Type B pancreatic cell (in vitro differentiated cells): ENCODE results near the gene SPAG6. TPM values are rescaled to one million over a fixed set of nuclear protein-coding genes. Genes with fewer than 3 reads are reported as not detected.
"Not testable (repeated sequence)": the region's sequence is repeated elsewhere in the genome, so short reads cannot be mapped to it uniquely, and the experiment has no call there.

Experiments used
- DNase-seq: peaks from one replicate; pipeline ENCODE4 v3.0.0; 2021; ENCODE audit warnings: mixed read lengths; ENCODE audit not compliant: unreplicated experiment; ENCODE audit errors: extremely low spot score
- H3K27ac Mint-ChIP-seq: 2 replicates; pipeline ENCODE4 v1.8.0; 2021; ENCODE audit warnings: mild to moderate bottlenecking, mixed read lengths
- H3K27me3 Mint-ChIP-seq: 2 replicates; pipeline ENCODE4 v1.8.0; 2021; ENCODE audit warnings: mixed read lengths
- H3K36me3 Mint-ChIP-seq: 2 replicates; pipeline ENCODE4 v1.8.0; 2021; ENCODE audit warnings: mixed read lengths
- H3K4me1 Mint-ChIP-seq: one replicate; pipeline ENCODE4 v1.8.0; 2021; ENCODE audit warnings: mixed read lengths; ENCODE audit not compliant: unreplicated experiment
- H3K4me3 Mint-ChIP-seq: 2 replicates; pipeline ENCODE4 v1.8.0; 2021; ENCODE audit warnings: mild to moderate bottlenecking, mixed read lengths
- H3K9me3 Mint-ChIP-seq: 2 replicates; pipeline ENCODE4 v1.8.0; 2021; ENCODE audit warnings: mixed read lengths
- CTCF ChIP-seq: fragments of 200-600 bp; sonication (generic); conservative IDR thresholded peaks from 2 replicates; pipeline ENCODE4 v1.5.0; 2021; ENCODE audit warnings: antibody characterized with exemption, mild to moderate bottlenecking
- total RNA-seq: library from RNA; stranded (reverse); gene quantifications from 2 replicates; pipeline ENCODE4 v1.2.1, GENCODE V29; 2021; ENCODE audit warnings: low replicate concordance

The SPAG6 gene
- total RNA-seq, 1 donor from 2014 or later: 6.6 TPM

GRCh38 chr10:22389856-22390589, 44.7 kb downstream of the SPAG6 start:
- DNase-seq: no peak
- Mint-ChIP-seq H3K4me3 (no peak overlapping the region), H3K9me3 (no peaks in the 10 kb centered on the region), H3K4me1 (peaks cover 5% of the 10 kb centered on the region), H3K27ac (no peak overlapping the region), H3K27me3 (no peaks in the 10 kb centered on the region), H3K36me3 (no peaks in the 10 kb centered on the region)
- TF ChIP-seq CTCF: no peak

- no peak overlapping the region for H3K4me3 Mint-ChIP-seq
- no peak for TF ChIP-seq CTCF
- no peaks in the 10 kb centered on the region for H3K27me3 Mint-ChIP-seq
- no peaks in the 10 kb centered on the region for H3K9me3 Mint-ChIP-seq
- no peak overlapping the region for H3K27ac Mint-ChIP-seq
- no peaks in the 10 kb centered on the region for H3K36me3 Mint-ChIP-seq
- no peak for DNase-seq
- H3K4me1 Mint-ChIP-seq: peaks cover 8% of the 10 kb centered on the region
Measured at GRCh38 chr10:22391600-22391999, 46.3 kb downstream of the SPAG6 start.

GRCh38 chr10:22396195-22396594, 50.9 kb downstream of the SPAG6 start:
- not testable (repeated sequence) for H3K9me3 Mint-ChIP-seq, H3K27ac Mint-ChIP-seq, H3K27me3 Mint-ChIP-seq, H3K4me1 Mint-ChIP-seq, H3K36me3 Mint-ChIP-seq, H3K4me3 Mint-ChIP-seq, DNase-seq

GRCh38 chr10:22406916-22407315, 61.6 kb downstream of the SPAG6 start:
- not testable (repeated sequence) for H3K9me3 Mint-ChIP-seq, H3K27me3 Mint-ChIP-seq, H3K36me3 Mint-ChIP-seq

GRCh38 chr10:22410394-22410793, 65.1 kb downstream of the SPAG6 start:
- Mint-ChIP-seq H3K27ac (no peak overlapping the region), H3K27me3 (no peaks in the 10 kb centered on the region), H3K4me1 (no peaks in the 10 kb centered on the region), H3K36me3 (no peaks in the 10 kb centered on the region), H3K4me3 (no peak overlapping the region), H3K9me3 (no peaks in the 10 kb centered on the region)
- no peak for TF ChIP-seq CTCF
- DNase-seq: no peak

More at GRCh38 chr10:22406916-22407315, 61.6 kb downstream of the SPAG6 start:
- H3K4me3 Mint-ChIP-seq, DNase-seq, H3K4me1 Mint-ChIP-seq, H3K27ac Mint-ChIP-seq: not testable (repeated sequence)

- no peaks in the 10 kb centered on the region for H3K36me3 Mint-ChIP-seq
- H3K4me3 Mint-ChIP-seq: no peak overlapping the region
- no peak overlapping the region for H3K27ac Mint-ChIP-seq
- no peak for DNase-seq
- no peaks in the 10 kb centered on the region for H3K9me3 Mint-ChIP-seq
- H3K4me1 Mint-ChIP-seq: no peaks in the 10 kb centered on the region
- H3K27me3 Mint-ChIP-seq: no peaks in the 10 kb centered on the region
- TF ChIP-seq CTCF: no peak
Measured at GRCh38 chr10:22410846-22411245, 65.5 kb downstream of the SPAG6 start.
